HUDEP-2 (cell line): ENCODE data around the gene GRAMD4.
A peak's percentile ranks its signal among the peaks of the same experiment; 100 is the strongest.

Experiments used
- DNase-seq, 76 experiments: peaks; one replicate each; lab custom pipeline; 2025; ENCODE audit not compliant: unreplicated experiment in 76 of 76; lab: John Stamatoyannopoulos, UW

The GRAMD4 gene

GRCh38 chr22:46652081-46652846 is 32.1 kb downstream of the GRAMD4 start:
- DNase-seq, result no peak

- DNase-seq, result no peak
These were observed 32.7 kb downstream of the GRAMD4 start for GRCh38 chr22:46652847-46653331.

GRCh38 chr22:46653596-46653995 is 33.4 kb downstream of the GRAMD4 start:
- DNase-seq, result no peak

- DNase-seq, result no peak
These were observed 34.2 kb downstream of the GRAMD4 start for GRCh38 chr22:46654426-46654825.

GRCh38 chr22:46654927-46655595 is 34.9 kb downstream of the GRAMD4 start:
- no peak for DNase-seq

GRCh38 chr22:46655861-46656608 is 35.8 kb downstream of the GRAMD4 start:
- DNase-seq, result no peak

- no peak for DNase-seq
These were observed 36.9 kb downstream of the GRAMD4 start for GRCh38 chr22:46656856-46657654.

GRCh38 chr22:46657655-46657953 is 37.4 kb downstream of the GRAMD4 start:
- no peak for DNase-seq

- no peak for DNase-seq
These were observed 38.1 kb downstream of the GRAMD4 start for GRCh38 chr22:46657996-46658947.

- no peak for DNase-seq
These were observed 39.0 kb downstream of the GRAMD4 start for GRCh38 chr22:46659059-46659790.

- no peak for DNase-seq
These were observed 39.6 kb downstream of the GRAMD4 start for GRCh38 chr22:46659791-46660186.

GRCh38 chr22:46660604-46661201 is 40.5 kb downstream of the GRAMD4 start:
- DNase-seq, result peak in 40 of 76 experiments; percentile 6 to 57 (median 23)

- no peak for DNase-seq
These were observed 41.1 kb downstream of the GRAMD4 start for GRCh38 chr22:46661221-46661851.

- no peak for DNase-seq
These were observed 42.0 kb downstream of the GRAMD4 start for GRCh38 chr22:46662226-46662625.

- no peak for DNase-seq
These were observed 42.8 kb downstream of the GRAMD4 start for GRCh38 chr22:46663001-46663400.

- no peak for DNase-seq
These were observed 43.4 kb downstream of the GRAMD4 start for GRCh38 chr22:46663436-46664100.

- no peak for DNase-seq
These were observed 44.2 kb downstream of the GRAMD4 start for GRCh38 chr22:46664301-46664855.
